ENCODE results near the gene CTCF.

CTCF gene

DNA sequence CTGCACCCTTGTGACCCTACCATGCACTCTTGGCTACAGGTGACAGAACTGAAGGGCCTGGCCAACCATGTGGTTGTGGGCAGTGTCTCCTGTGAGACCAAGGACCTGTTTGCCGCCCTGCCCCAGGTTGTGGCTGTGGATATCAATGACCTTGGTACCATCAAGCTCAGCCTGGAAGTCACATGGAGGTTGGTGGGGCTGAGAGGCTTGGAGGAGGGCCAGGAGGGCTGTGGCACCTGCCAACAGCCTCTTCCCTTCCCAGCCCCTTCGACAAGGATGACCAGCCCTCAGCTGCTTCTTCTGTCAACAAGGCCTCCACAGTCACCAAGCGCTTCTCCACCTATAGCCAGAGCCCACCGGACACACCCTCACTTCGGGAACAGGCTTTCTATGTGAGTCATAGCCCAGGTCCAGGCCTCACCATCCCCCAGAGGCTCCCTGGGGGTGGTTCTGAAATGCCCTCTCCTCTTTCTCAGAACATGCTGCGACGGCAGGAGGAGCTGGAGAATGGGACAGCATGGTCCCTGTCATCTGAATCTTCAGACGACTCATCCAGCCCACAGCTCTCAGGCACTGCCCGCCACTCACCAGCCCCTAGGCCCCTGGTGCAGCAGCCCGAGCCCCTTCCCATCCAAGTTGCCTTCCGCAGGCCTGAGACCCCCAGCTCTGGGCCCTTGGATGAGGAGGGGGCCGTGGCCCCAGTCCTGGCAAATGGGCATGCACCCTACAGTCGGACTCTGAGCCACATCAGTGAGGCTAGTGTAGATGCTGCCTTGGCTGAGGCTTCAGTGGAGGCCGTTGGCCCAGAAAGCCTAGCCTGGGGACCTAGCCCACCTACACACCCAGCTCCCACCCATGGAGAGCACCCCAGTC lies 20.7 kb upstream of the CTCF start:
- TF ChIP-seq, protein P1, sequence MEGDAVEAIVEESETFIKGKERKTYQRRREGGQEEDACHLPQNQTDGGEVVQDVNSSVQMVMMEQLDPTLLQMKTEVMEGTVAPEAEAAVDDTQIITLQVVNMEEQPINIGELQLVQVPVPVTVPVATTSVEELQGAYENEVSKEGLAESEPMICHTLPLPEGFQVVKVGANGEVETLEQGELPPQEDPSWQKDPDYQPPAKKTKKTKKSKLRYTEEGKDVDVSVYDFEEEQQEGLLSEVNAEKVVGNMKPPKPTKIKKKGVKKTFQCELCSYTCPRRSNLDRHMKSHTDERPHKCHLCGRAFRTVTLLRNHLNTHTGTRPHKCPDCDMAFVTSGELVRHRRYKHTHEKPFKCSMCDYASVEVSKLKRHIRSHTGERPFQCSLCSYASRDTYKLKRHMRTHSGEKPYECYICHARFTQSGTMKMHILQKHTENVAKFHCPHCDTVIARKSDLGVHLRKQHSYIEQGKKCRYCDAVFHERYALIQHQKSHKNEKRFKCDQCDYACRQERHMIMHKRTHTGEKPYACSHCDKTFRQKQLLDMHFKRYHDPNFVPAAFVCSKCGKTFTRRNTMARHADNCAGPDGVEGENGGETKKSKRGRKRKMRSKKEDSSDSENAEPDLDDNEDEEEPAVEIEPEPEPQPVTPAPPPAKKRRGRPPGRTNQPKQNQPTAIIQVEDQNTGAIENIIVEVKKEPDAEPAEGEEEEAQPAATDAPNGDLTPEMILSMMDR (conservative IDR thresholded peaks at IDR 0.05; ENCODE audit: low read depth, low read length), result no peak
- no peak overlapping the region for H3K4me3 ChIP-seq (ENCODE audit: low read length)
- DNase-seq (ENCODE audit: low read depth), result no peak

DNA sequence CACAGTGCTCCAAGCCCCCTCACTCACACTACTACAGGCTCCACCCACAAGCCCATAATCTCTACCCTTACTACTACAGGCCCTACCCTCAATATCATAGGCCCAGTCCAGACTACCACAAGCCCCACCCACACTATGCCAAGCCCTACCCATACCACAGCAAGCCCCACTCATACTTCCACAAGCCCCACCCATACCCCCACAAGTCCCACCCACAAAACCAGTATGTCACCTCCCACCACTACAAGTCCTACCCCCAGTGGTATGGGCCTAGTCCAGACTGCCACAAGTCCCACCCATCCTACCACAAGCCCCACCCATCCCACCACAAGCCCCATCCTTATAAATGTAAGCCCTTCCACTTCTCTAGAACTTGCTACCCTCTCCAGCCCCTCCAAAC lies 19.9 kb upstream of the CTCF start:
- no peak overlapping the region for H3K4me3 ChIP-seq (ENCODE audit: low read length)
- TF ChIP-seq, protein P1 (conservative IDR thresholded peaks at IDR 0.05; ENCODE audit: low read depth, low read length), result no peak
- no peak for DNase-seq (ENCODE audit: low read depth)

DNA sequence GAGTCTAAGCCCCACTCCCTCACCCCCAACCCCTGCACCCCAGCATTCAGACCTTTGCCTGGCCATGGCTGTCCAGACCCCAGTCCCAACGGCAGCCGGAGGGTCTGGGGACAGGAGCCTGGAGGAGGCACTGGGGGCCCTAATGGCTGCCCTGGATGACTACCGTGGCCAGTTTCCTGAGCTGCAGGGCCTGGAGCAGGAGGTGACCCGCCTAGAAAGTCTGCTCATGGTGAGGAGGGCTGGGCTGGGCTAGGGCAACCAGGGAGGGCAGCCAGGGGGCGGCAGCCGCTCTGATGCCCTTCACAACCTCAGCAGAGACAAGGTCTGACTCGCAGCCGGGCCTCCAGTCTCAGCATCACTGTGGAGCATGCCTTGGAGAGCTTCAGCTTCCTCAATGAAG lies 19.3 kb upstream of the CTCF start:
- TF ChIP-seq, protein P1 (conservative IDR thresholded peaks at IDR 0.05; ENCODE audit: low read depth, low read length), result no peak
- no peak for DNase-seq (ENCODE audit: low read depth)
- H3K4me3 ChIP-seq (ENCODE audit: low read length), result no peak overlapping the region

DNA sequence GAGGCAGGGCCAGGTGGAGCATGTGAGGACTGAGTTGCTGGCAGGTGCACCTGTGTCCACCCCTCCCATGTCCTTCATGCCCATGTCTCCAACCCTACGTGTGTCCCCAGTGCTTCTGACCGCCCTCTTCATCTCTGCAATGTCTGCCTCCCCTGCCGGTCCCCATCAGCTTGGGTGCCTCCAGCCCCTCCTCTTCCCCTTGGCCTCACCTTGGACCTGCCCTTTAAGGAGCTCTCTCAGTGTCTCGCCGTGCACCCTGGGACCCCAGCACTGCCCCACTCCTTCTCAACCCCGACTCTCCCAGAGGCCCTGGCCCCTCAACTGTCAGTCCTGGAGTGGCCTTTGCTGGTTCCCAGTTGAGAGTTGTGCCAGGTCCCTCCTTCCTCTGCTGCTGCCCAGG lies 18.7 kb upstream of the CTCF start:
- no peak for DNase-seq (ENCODE audit: low read depth)

DNA sequence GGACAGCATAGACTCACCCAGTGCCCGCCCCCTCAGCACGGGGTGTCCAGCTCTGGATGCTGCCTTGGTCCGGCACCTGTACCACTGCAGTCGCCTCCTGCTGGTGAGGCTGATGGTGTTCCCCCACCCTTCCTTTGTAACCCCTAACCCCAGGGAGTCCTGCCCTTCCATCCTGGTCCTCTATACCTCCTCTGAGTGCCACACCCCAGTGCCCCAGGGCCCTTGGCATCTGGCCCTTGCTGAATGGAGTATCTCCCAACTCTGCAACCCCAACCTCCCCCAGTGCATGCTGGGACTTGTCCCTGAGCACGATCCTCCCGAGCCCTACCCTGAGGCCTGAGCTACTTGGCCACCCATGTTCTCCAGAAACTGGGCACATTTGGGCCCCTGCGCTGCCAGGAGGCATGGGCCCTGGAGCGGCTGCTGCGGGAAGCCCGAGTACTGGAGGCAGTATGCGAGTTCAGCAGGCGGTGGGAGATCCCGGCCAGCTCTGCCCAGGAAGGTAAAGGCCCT lies 17.9 kb upstream of the CTCF start:
- H3K4me3 ChIP-seq (ENCODE audit: low read length), result no peak overlapping the region
- TF ChIP-seq, protein P1 (conservative IDR thresholded peaks at IDR 0.05; ENCODE audit: low read depth, low read length), result peak; percentile 31
- no peak for DNase-seq (ENCODE audit: low read depth)

More for the DNA sequence above, 18.7 kb upstream of the CTCF start:
- H3K4me3 ChIP-seq (ENCODE audit: low read length), result no peak overlapping the region
- TF ChIP-seq, protein P1 (conservative IDR thresholded peaks at IDR 0.05; ENCODE audit: low read depth, low read length), result no peak

DNA sequence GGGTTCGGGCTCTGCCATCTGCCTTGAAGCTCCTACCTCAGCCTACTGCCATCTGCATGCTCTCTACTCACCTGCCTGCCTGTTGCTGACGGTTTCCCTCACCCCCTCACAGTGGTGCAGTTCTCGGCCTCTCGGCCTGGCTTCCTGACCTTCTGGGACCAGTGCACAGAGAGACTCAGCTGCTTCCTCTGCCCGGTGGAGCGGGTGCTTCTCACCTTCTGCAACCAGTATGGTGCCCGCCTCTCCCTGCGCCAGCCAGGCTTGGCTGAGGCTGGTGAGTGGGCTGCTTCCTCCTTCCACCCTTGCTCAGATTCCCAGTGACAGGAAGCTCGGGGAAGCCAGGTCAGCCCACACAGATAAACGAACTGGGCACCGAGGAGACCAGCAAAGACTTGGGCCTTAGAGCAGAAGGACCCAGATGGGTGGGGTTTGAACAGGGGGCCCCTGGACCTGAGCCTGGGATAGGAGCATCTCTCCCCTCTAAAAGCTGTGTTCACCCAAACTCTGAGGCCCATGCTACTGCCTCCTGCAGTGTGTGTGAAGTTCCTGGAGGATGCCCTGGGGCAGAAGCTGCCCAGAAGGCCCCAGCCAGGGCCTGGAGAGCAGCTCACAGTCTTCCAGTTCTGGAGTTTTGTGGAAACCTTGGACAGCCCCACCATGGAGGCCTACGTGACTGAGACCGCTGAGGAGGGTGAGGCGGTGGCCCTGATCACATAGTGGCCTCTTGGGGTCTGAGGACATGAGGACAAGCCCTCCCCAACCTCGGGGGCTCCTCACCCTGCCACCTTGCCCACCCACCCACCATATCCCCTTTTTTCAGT lies 17.3 kb upstream of the CTCF start:
- TF ChIP-seq, protein P1 (conservative IDR thresholded peaks at IDR 0.05; ENCODE audit: low read depth, low read length), result no peak
- no peak for DNase-seq (ENCODE audit: low read depth)
- no peak overlapping the region for H3K4me3 ChIP-seq (ENCODE audit: low read length)
